Right lobe of liver (tissue), 6 donors: ENCODE measurements around the gene FPGS. TPM values are rescaled to one million over a fixed set of nuclear protein-coding genes. Genes with fewer than 3 reads are reported as not detected.

ENCODE experiments used
- ATAC-seq, 4 donors: fragments of 200-7000 bp; cut with Tn5 transposase; one replicate each; pipeline ENCODE4 v1.9.1; 2020; ENCODE audit warnings: mild to moderate bottlenecking in 4 of 4, moderate library complexity in 4 of 4
- DNase-seq, 3 donors: peaks; one replicate each; pipeline ENCODE4 v3.0.0-alpha.2; 2020
- H3K27ac ChIP-seq, 3 donors: fragments of 200-600 bp; one replicate each; pipeline ENCODE4 v1.8.0; 2022
- H3K27me3 ChIP-seq, 2 donors: fragments of 200-600 bp; one replicate each; pipeline ENCODE4 v1.8.0; 2022
- H3K36me3 ChIP-seq, 4 donors: fragments of 200-600 bp; sonication (generic) in 1 of 4; one replicate each; pipeline versions ENCODE4 v1.5.1 to v1.8.0; 2017 to 2022; ENCODE audit warnings: control low read depth in 1 of 4
- H3K4me1 ChIP-seq, 4 donors: fragments of 200-600 bp; sonication (generic) in 1 of 4; one replicate each; pipeline versions ENCODE4 v1.5.1 to v1.8.0; 2017 to 2022; ENCODE audit warnings: control low read depth in 1 of 4
- H3K4me3 ChIP-seq, 3 donors: fragments of 200-600 bp; one replicate each; pipeline ENCODE4 v1.8.0; 2022
- H3K9me3 ChIP-seq, 4 donors: fragments of 200-600 bp; sonication (generic) in 1 of 4; one replicate each; pipeline versions ENCODE4 v1.5.1 to v1.8.0; 2017 to 2022; ENCODE audit warnings: control low read depth in 1 of 4
- POLR2A ChIP-seq: fragments of 450-650 bp; IDR thresholded peaks from one replicate; pipeline ENCODE4 v1.6.1; 2017; ENCODE audit warnings: antibody characterized with exemption, mild to moderate bottlenecking
- WGBS: methylation state at CpG from one replicate; pipeline ENCODE4 v1.1.6; 2018; ENCODE audit warnings: low coverage, low lambda C conversion rate; ENCODE audit not compliant: insufficient coverage; ENCODE audit errors: missing lambda C conversion rate; 5-methylcytosine and 5-hydroxymethylcytosine counted together
- intact Hi-C, 2 donors: fragments of 100-400 bp; cut with DNase I; formaldehyde crosslinking; loops; one replicate each; pipeline versions ENCODE4 v1.11.2 to v1.14.1; 2022
- total RNA-seq, 6 experiments: library from RNA; depleted of rRNA in 2 of 6; stranded (reverse); fragments of >200 nt in 2 of 6; fragmentation: NEBNext Ultra II Directional in 3 of 6; extraction: Animal tissue kit (Norgen Biotek cat#: 25700) in 3 of 6; gene quantifications; one replicate each; pipeline versions ENCODE4 v1.1.0 to v1.2.4, GENCODE V29; 2016 to 2023
- TF ChIP-seq, protein P1 (sequence below), 4 donors: fragments of 200-600 bp in 3 of 4; fragments of 450-650 bp in 1 of 4; IDR thresholded peaks; one replicate each; pipeline versions ENCODE4 v1.5.1 to v1.8.0; 2016 to 2022; ENCODE audit warnings: antibody characterized with exemption in 4 of 4, mild to moderate bottlenecking in 2 of 4
- donor health status: DM: no; HTN: yes; CAD: no.
- donor health status: DM: no; HTN: no; CAD: no.
- donor health status: DM: no; HTN: no; CAD: no.
- donor health status: DM: no; HTN: yes; CAD: no.
- donor health status: DM: no; HTN: yes; CAD: no.

The FPGS gene
- total RNA-seq, 6 experiments from 2014 or later: 44.3 to 68.5 (median 56.9) TPM

DNA sequence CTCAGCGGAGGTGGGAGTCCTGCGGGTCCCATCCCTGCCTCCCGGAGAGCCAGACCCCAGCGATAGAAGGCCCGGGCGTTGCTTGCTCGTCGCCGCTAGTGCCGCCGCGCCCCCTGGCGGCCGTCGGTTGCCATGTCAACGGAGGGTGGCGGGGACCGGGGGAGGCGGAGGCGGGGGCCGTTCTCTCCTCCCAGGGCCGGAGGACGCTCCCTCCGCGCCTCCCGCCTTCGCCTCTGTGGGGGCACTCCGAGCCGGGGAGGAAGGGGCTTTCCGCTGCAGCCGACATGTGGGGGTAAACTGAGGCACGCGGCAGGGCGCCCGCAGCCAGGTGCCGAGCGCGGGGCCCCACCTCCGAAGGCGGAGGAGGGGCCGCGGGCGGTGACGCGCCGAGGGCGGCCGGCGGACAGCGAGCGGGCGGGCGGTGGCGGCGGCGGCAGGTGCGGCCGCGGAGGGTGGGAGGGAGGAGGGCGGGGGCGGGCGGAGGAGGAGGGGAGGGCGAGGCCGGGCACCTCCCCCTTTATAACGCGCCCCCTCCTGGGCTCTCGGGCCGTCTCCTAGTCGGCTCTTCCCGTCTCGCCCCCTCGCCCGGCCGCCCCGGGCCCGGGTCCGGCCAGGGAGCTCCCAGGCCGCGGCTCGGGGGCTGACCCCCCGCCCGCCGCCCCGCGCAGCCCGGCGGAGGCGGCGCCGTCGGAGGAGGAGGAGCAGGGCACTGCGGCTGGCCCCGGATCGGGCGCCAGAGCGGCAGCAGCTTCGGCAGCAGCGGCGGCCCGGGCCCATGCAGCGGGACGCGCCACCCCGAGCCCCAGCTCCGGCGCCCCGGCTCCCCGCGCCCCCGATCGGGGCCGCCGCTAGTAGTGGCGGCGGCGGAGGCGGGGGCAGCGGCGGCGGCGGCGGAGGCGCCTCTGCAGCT, 17.4 kb upstream of the FPGS start:
- Histone ChIP-seq H3K9me3 (no peaks in the 10 kb centered on the region), H3K27ac (peak overlapping the region; percentile 56 to 98 (median 92)), H3K27me3 (no peaks in the 10 kb centered on the region), H3K4me3 (peak overlapping the region; percentile 78 to 100 (median 100)), H3K36me3 (peaks cover 4 to 33% (median 19%) of the 10 kb centered on the region in 4 donors), H3K4me1 (peaks cover 0 to 37% (median 17%) of the 10 kb centered on the region in 4 donors)
- ATAC-seq: peak; percentile 39 to 67 (median 58)
- WGBS: 0% methylated on average over 5 of the region's 123 CpGs
- TF ChIP-seq POLR2A: no peak
- TF ChIP-seq, protein P1, sequence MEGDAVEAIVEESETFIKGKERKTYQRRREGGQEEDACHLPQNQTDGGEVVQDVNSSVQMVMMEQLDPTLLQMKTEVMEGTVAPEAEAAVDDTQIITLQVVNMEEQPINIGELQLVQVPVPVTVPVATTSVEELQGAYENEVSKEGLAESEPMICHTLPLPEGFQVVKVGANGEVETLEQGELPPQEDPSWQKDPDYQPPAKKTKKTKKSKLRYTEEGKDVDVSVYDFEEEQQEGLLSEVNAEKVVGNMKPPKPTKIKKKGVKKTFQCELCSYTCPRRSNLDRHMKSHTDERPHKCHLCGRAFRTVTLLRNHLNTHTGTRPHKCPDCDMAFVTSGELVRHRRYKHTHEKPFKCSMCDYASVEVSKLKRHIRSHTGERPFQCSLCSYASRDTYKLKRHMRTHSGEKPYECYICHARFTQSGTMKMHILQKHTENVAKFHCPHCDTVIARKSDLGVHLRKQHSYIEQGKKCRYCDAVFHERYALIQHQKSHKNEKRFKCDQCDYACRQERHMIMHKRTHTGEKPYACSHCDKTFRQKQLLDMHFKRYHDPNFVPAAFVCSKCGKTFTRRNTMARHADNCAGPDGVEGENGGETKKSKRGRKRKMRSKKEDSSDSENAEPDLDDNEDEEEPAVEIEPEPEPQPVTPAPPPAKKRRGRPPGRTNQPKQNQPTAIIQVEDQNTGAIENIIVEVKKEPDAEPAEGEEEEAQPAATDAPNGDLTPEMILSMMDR (IDR thresholded peaks at IDR 0.05): peak; percentile 74 to 91 (median 82)
- peak; percentile 90 to 92 (median 90) for DNase-seq
- intact Hi-C loops: no loop called here

DNA sequence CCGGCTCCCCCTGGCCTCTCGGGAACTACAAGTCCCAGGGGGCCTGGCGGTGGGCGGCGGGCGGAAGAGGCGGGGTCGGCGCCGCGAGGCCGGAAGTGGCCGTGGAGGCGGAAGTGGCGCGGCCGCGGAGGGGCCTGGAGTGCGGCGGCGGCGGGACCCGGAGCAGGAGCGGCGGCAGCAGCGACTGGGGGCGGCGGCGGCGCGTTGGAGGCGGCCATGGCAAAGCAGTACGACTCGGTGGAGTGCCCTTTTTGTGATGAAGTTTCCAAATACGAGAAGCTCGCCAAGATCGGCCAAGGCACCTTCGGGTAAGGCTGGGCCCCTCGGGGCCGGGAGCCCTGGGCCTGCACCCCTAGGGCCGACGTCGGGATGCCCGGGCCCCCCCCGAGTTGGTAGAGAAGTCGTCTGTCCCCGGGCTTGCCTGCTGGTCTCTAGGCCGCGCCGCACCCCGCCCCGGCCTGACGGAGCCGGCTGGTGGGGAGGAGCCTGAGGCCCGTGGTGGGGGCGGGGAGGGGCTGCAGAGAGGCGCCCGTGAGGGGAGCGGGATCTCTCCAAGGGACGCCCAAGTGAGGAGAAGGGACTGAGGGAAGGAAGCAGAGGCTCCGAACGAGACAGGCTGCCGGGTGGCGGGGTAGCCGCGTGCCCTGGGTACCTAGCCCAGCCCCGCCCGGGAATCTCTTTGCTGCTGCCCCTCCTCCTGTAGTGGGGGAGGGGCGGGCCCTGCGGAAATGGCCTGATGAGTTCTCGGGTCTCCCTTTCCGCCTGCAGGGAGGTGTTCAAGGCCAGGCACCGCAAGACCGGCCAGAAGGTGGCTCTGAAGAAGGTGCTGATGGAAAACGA, 16.5 kb upstream of the FPGS start, which contains the start of gene CDK9:
TSS of gene CDK9 (plus strand) at position 102 of the 840 bp plus-strand sequence. CDS start at position 217, 115 bp downstream.
- ATAC-seq (peak; percentile 45 to 72 (median 63)), DNase-seq (peak; percentile 94 to 95 (median 94))
- intact Hi-C loops: no loop called here
- 0% methylated on average over 14 of the region's 75 CpGs for WGBS
- Histone ChIP-seq H3K9me3 (no peaks in the 10 kb centered on the region), H3K36me3 (peaks cover 4 to 40% (median 24%) of the 10 kb centered on the region in 4 donors), H3K27me3 (no peaks in the 10 kb centered on the region), H3K4me3 (peak within 1 kb of the TSS; percentile 78 to 100 (median 100)), H3K4me1 (peaks cover 0 to 45% (median 20%) of the 10 kb centered on the region in 4 donors), H3K27ac (peak within 1 kb of the TSS; percentile 73 to 98 (median 92))
- TF ChIP-seq, protein P1 (IDR thresholded peaks at IDR 0.05): no peak
- peak; percentile 93 for TF ChIP-seq POLR2A

DNA sequence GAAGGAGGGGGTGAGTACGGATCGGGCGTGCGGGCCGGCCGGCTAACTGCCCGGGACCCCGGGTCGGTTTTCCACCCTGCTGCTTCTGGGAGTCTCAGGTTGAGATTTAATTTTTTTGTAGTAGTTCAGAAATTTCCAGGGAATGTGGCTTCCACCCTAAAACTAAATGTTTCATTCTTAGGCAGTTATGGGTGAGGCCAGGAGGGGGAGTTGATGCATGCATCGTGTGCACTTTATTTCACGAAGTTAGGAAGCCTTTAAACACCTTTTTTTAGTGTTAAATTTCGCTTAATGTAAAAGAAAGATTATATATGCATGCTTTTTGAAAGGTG, 15.9 kb upstream of the FPGS start:
- Histone ChIP-seq H3K36me3 (peaks cover 4 to 43% (median 26%) of the 10 kb centered on the region in 4 donors), H3K4me1 (peaks cover 0 to 51% (median 23%) of the 10 kb centered on the region in 4 donors), H3K27ac (peak overlapping the region; percentile 73 to 98 (median 92)), H3K27me3 (no peaks in the 10 kb centered on the region), H3K9me3 (no peaks in the 10 kb centered on the region), H3K4me3 (peak overlapping the region; percentile 78 to 100 (median 100))
- 0% methylated on average over 12 of the region's 12 CpGs for WGBS
- no peak for ATAC-seq
- no peak for TF ChIP-seq POLR2A
- TF ChIP-seq, protein P1 (IDR thresholded peaks at IDR 0.05): peak; percentile 33 to 46 (median 38)
- no peak for DNase-seq
- intact Hi-C loops: no loop called here

DNA sequence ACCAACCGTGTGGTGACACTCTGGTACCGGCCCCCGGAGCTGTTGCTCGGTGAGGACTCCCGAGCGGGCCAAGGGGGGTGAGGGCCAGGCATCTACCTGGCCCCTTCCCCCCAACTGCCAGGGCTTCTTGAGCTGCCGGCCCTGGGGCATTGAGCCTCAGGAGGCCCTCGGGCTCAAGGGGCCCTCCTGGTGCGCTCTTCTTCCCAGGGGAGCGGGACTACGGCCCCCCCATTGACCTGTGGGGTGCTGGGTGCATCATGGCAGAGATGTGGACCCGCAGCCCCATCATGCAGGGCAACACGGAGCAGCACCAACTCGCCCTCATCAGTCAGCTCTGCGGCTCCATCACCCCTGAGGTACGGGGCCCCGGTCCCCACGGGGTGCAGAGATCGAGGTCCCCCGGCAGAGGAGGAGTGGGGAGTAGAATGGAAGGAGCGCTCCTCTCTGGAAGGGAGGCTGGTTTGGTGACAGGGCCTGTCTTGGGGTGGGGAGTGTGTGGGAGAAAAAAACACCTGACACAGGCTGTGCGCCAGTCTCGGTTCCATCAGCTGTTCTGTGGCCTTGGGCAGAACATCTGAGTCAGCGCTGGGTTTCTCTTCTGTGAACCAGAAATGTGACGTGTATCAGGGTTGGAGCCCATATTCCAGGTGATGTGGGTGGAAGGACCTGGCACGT, 14.2 kb upstream of the FPGS start:
- peaks cover 4 to 43% (median 26%) of the 10 kb centered on the region in 4 donors for H3K36me3 ChIP-seq
- ATAC-seq: peak; percentile 0 to 37 (median 4)
- intact Hi-C loops: no loop called here
- H3K27ac ChIP-seq: peak overlapping the region; percentile 71 to 98 (median 81)
- H3K4me1 ChIP-seq: peaks cover 0 to 69% (median 30%) of the 10 kb centered on the region in 4 donors
- TF ChIP-seq, protein P1 (IDR thresholded peaks at IDR 0.05): no peak
- no peak for TF ChIP-seq POLR2A
- H3K9me3 ChIP-seq: no peaks in the 10 kb centered on the region
- no peaks in the 10 kb centered on the region for H3K27me3 ChIP-seq
- peak; percentile 76 to 82 (median 81) for DNase-seq
- H3K4me3 ChIP-seq: no peak overlapping the region
- WGBS: 64% methylated on average over 8 of the region's 26 CpGs
